H9 (cell line): ENCODE results near the gene FBXO17. TPM values are rescaled to one million over a fixed set of nuclear protein-coding genes. Genes with fewer than 3 reads are reported as not detected.

ENCODE experiments used
- DNase-seq: peaks from one replicate; pipeline ENCODE4 v3.0.0-alpha.2; 2017
- H2AFZ ChIP-seq: one replicate; pipeline ENCODE4 v1.6.1; 2013; ENCODE audit warnings: mild to moderate bottlenecking, low read length, control low read depth, moderate library complexity
- H2AK5ac ChIP-seq: 2 replicates; pipeline ENCODE4 v1.6.1; 2013; ENCODE audit warnings: low read length, control low read depth, mixed read lengths; ENCODE audit not compliant: insufficient read length
- H2BK120ac ChIP-seq: one replicate; pipeline ENCODE4 v1.6.1; 2013; ENCODE audit warnings: low read depth, mild to moderate bottlenecking, low read length, control low read depth, inconsistent platforms; ENCODE audit not compliant: poor library complexity, severe bottlenecking
- H2BK12ac ChIP-seq: 2 replicates; pipeline ENCODE4 v1.6.1; 2013; ENCODE audit warnings: low read length, control low read depth, mixed read lengths, low read depth; ENCODE audit not compliant: insufficient read length
- H2BK15ac ChIP-seq: 2 replicates; pipeline ENCODE4 v1.6.1; 2013; ENCODE audit warnings: low read depth, low read length, control low read depth
- H2BK20ac ChIP-seq: one replicate; pipeline ENCODE4 v1.6.1; 2013; ENCODE audit warnings: low read depth, mild to moderate bottlenecking, low read length, control low read depth, inconsistent platforms; ENCODE audit not compliant: poor library complexity, severe bottlenecking
- H2BK5ac ChIP-seq: 2 replicates; pipeline ENCODE4 v1.6.1; 2013; ENCODE audit warnings: low read length, control low read depth, mixed read lengths; ENCODE audit not compliant: insufficient read length
- H3K14ac ChIP-seq: 2 replicates; pipeline ENCODE4 v1.6.1; 2013; ENCODE audit warnings: low read length, control low read depth; ENCODE audit not compliant: insufficient read depth
- H3K18ac ChIP-seq: 2 replicates; pipeline ENCODE4 v1.6.1; 2013; ENCODE audit warnings: low read depth, mild to moderate bottlenecking, mixed read lengths, low read length, control low read depth; ENCODE audit not compliant: insufficient read length
- H3K23ac ChIP-seq: 2 replicates; pipeline ENCODE4 v1.6.1; 2013; ENCODE audit warnings: low read length, control low read depth, mixed read lengths, low read depth; ENCODE audit not compliant: insufficient read length
- H3K23me2 ChIP-seq: 2 replicates; pipeline ENCODE4 v1.6.1; 2013; ENCODE audit warnings: low read depth, mild to moderate bottlenecking, mixed read lengths, low read length, control low read depth; ENCODE audit not compliant: insufficient read length, poor library complexity, severe bottlenecking
- H3K27ac ChIP-seq: 2 replicates; pipeline ENCODE4 v1.5.1; 2013; ENCODE audit warnings: low read length, control low read depth, mixed read lengths, low read depth; ENCODE audit not compliant: insufficient read length
- H3K27me3 ChIP-seq: 2 replicates; pipeline ENCODE4 v1.6.1; 2013; ENCODE audit warnings: low read length, control low read depth, inconsistent platforms; ENCODE audit not compliant: insufficient read depth
- H3K4ac ChIP-seq: 2 replicates; pipeline ENCODE4 v1.6.1; 2013; ENCODE audit warnings: low read depth, mild to moderate bottlenecking, control low read depth, inconsistent platforms, low read length, moderate library complexity
- H3K4me1 ChIP-seq: 2 replicates; pipeline ENCODE4 v1.6.1; 2013; ENCODE audit warnings: low read length, control low read depth, inconsistent platforms; ENCODE audit not compliant: insufficient read depth
- H3K4me2 ChIP-seq: 2 replicates; pipeline ENCODE4 v1.6.1; 2013; ENCODE audit warnings: low read length, control low read depth, mixed read lengths; ENCODE audit not compliant: insufficient read length, insufficient read depth
- H3K56ac ChIP-seq: 2 replicates; pipeline ENCODE4 v1.6.1; 2013; ENCODE audit warnings: low read depth, mild to moderate bottlenecking, mixed read lengths, low read length, control low read depth; ENCODE audit not compliant: insufficient read length
- H3K79me1 ChIP-seq: 2 replicates; pipeline ENCODE4 v1.6.1; 2013; ENCODE audit warnings: low read depth, mild to moderate bottlenecking, moderate library complexity, low read length, control low read depth, inconsistent platforms; ENCODE audit not compliant: insufficient read depth, poor library complexity, severe bottlenecking
- H3K79me2 ChIP-seq: 2 replicates; pipeline ENCODE4 v1.6.1; 2013; ENCODE audit warnings: low read length, control low read depth, inconsistent platforms; ENCODE audit not compliant: insufficient read depth
- H3K9ac ChIP-seq: 2 replicates; pipeline ENCODE4 v1.6.1; 2013; ENCODE audit warnings: low read length, control low read depth, mixed read lengths; ENCODE audit not compliant: insufficient read length; ENCODE audit errors: extremely low read depth
- H3K9me3 ChIP-seq: one replicate; pipeline ENCODE4 v1.6.1; 2013; ENCODE audit warnings: low read depth, low read length, inconsistent platforms; ENCODE audit not compliant: control insufficient read depth
- H3T11ph ChIP-seq: one replicate; pipeline ENCODE4 v1.6.1; 2013; ENCODE audit warnings: mild to moderate bottlenecking, low read length, control low read depth, inconsistent platforms
- H4K20me1 ChIP-seq: one replicate; pipeline ENCODE4 v1.6.1; 2013; ENCODE audit not compliant: control insufficient read depth, insufficient read length, insufficient read depth
- H4K5ac ChIP-seq: 2 replicates; pipeline ENCODE4 v1.6.1; 2013; ENCODE audit warnings: low read depth, mild to moderate bottlenecking, mixed read lengths, low read length, control low read depth; ENCODE audit not compliant: insufficient read length
- H4K8ac ChIP-seq: replicated peaks from 2 replicates; pipeline ENCODE4 v1.6.1; 2013; ENCODE audit warnings: low read length, control low read depth, mixed read lengths, low read depth; ENCODE audit not compliant: insufficient read length
- H4K91ac ChIP-seq: 2 replicates; pipeline ENCODE4 v1.6.1; 2013; ENCODE audit warnings: low read depth, mild to moderate bottlenecking, moderate library complexity, mixed read lengths, low read length, control low read depth; ENCODE audit not compliant: insufficient read length
- H3K27ac Mint-ChIP-seq, 3 experiments: 2 replicates in 2 of 3; 3 replicates in 1 of 3; pipeline ENCODE4 v1.8.0; 2020 to 2021; ENCODE audit warnings: mixed read lengths in 3 of 3, mild to moderate bottlenecking in 1 of 3, moderate library complexity in 1 of 3
- H3K27me3 Mint-ChIP-seq: 2 replicates; pipeline ENCODE4 v1.8.0; 2021; ENCODE audit warnings: low read depth, mild to moderate bottlenecking, moderate library complexity, mixed read lengths
- H3K36me3 Mint-ChIP-seq, 3 experiments: 2 replicates in 2 of 3; 3 replicates in 1 of 3; pipeline ENCODE4 v1.8.0; 2020 to 2021; ENCODE audit warnings: low read depth in 3 of 3, mixed read lengths in 3 of 3; ENCODE audit not compliant: insufficient read depth in 1 of 3
- H3K4me1 Mint-ChIP-seq, 2 experiments: 2 replicates each; pipeline ENCODE4 v1.8.0; 2020; ENCODE audit warnings: mixed read lengths in 2 of 2
- H3K4me3 Mint-ChIP-seq, 2 experiments: 2 replicates in 1 of 2; 3 replicates in 1 of 2; pipeline ENCODE4 v1.8.0; 2020 to 2021; ENCODE audit warnings: mild to moderate bottlenecking in 2 of 2, mixed read lengths in 2 of 2, moderate library complexity in 1 of 2
- H3K9me3 Mint-ChIP-seq, 2 experiments: 2 replicates in 1 of 2; 3 replicates in 1 of 2; pipeline ENCODE4 v1.8.0; 2020; ENCODE audit warnings: mild to moderate bottlenecking in 2 of 2, mixed read lengths in 2 of 2, moderate library complexity in 1 of 2
- WGBS: extraction: QIAGEN DNeasy Blood & Tissue Kit; methylation state at CpG from one replicate; pipeline ENCODE4 v1.1.7; 2013; ENCODE audit warnings: missing lambda C conversion rate, low lambda C conversion rate, mixed read lengths; ENCODE audit not compliant: insufficient read length; ENCODE audit errors: extremely low coverage; 5-methylcytosine and 5-hydroxymethylcytosine counted together
- total RNA-seq: library from RNA; stranded (reverse); gene quantifications from 2 replicates; pipeline ENCODE4 v1.2.1, GENCODE V29; 2021
- TF ChIP-seq, protein P1 (sequence below): fragments of 200-600 bp; sonication (generic); conservative IDR thresholded peaks from 3 replicates; pipeline ENCODE4 v1.8.0; 2021; ENCODE audit warnings: antibody characterized with exemption, mild to moderate bottlenecking

FBXO17 gene
- total RNA-seq, 1 experiment from 2014 or later, result 25.5 TPM

DNA sequence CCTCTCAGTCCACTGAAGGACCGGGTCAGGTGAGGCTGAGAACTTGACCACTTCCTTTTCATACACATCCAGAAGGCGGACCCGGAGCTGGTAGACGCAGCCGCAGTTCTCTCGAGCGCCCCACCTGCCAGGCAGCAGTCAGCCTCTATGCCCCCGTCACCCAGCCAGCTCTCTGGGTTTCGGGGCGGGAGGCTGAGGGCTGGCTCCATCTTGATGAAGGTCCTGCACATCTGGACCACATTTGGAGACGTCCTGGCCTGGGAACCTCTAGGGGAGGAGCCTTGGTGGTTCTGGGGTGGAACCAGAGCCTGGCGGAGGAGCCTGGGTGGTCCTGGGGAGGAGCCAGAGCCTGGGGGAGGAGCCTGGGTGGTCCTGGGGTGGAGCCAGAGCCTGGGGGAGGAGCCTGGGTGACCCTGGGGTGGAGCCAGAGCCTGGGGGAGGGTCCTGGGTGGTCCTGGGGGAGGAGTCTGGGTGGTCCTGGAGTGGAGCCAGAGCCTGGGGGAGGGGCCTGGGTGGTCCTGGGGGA, 30.5 kb downstream of the FBXO17 start:
- no CpG with 5 or more reads among the region's 12 CpGs for WGBS
- TF ChIP-seq, protein P1, sequence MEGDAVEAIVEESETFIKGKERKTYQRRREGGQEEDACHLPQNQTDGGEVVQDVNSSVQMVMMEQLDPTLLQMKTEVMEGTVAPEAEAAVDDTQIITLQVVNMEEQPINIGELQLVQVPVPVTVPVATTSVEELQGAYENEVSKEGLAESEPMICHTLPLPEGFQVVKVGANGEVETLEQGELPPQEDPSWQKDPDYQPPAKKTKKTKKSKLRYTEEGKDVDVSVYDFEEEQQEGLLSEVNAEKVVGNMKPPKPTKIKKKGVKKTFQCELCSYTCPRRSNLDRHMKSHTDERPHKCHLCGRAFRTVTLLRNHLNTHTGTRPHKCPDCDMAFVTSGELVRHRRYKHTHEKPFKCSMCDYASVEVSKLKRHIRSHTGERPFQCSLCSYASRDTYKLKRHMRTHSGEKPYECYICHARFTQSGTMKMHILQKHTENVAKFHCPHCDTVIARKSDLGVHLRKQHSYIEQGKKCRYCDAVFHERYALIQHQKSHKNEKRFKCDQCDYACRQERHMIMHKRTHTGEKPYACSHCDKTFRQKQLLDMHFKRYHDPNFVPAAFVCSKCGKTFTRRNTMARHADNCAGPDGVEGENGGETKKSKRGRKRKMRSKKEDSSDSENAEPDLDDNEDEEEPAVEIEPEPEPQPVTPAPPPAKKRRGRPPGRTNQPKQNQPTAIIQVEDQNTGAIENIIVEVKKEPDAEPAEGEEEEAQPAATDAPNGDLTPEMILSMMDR, result no peak
- Histone ChIP-seq H3K23ac (no peak overlapping the region), H2BK15ac (no peak overlapping the region), H2BK120ac (no peak overlapping the region), H3K14ac (no peak overlapping the region), H2AFZ (no peak overlapping the region), H3K9ac (no peak overlapping the region), H4K91ac (no peak overlapping the region), H2BK20ac (no peak overlapping the region), H2BK5ac (no peak overlapping the region), H3K4me2 (no peak overlapping the region), H3K79me1 (no peaks in the 10 kb centered on the region), H3K4ac (no peak overlapping the region), H3K27ac (no peak overlapping the region), H2BK12ac (no peak overlapping the region), H3K4me1 (no peaks in the 10 kb centered on the region), H3K56ac (no peak overlapping the region), H3K23me2 (no peaks in the 10 kb centered on the region), H4K5ac (no peak overlapping the region), H3K18ac (no peak overlapping the region), H3K9me3 (no peaks in the 10 kb centered on the region), H3K27me3 (no peaks in the 10 kb centered on the region), H2AK5ac (no peak overlapping the region), H3T11ph (no peak overlapping the region), H4K20me1 (no peaks in the 10 kb centered on the region), H3K79me2 (no peaks in the 10 kb centered on the region), H4K8ac (no peak overlapping the region)
- Mint-ChIP-seq H3K27me3 (peaks cover 21% of the 10 kb centered on the region), H3K4me1 (peaks cover 3% of the 10 kb centered on the region in 2 experiments; a peak in 2 of 4 replicates), H3K36me3 (peaks cover 13 to 34% (median 31%) of the 10 kb centered on the region in 3 experiments), H3K9me3 (no peaks in the 10 kb centered on the region; a peak in 1 of 5 replicates), H3K27ac (no peak overlapping the region), H3K4me3 (no peak overlapping the region)
- no peak for DNase-seq
